Stimulated activated CD4-positive, alpha-beta T cell treated with anti-CD3 and anti-CD28 coated beads, TNF-alpha, amount 100 ng/mL, for 1 hour (primary cell): ENCODE measurements around the gene ZMYM1.
"Not testable (repeated sequence)": the region's sequence is repeated elsewhere in the genome, so short reads cannot be mapped to it uniquely, and the experiment has no call there.

Experiments
- DNase-seq, 3 donors: peaks; one replicate each; pipeline ENCODE4 v3.0.0-alpha.2; 2020; ENCODE audit warnings: low read depth in 3 of 3, low spot score in 1 of 3

ZMYM1 gene

GRCh38 chr1:35073265-35073811 is 5.8 kb upstream of the ZMYM1 start:
- DNase-seq, result no peak

GRCh38 chr1:35076426-35076825 is 2.8 kb upstream of the ZMYM1 start:
- not testable (repeated sequence) for DNase-seq

GRCh38 chr1:35080171-35080854 is 1.1 kb downstream of the ZMYM1 start:
- DNase-seq, result no peak

GRCh38 chr1:35085421-35085820 is 6.2 kb downstream of the ZMYM1 start:
- no peak for DNase-seq

- no peak for DNase-seq
These were observed 18.0 kb downstream of the ZMYM1 start for GRCh38 chr1:35097224-35097623.

GRCh38 chr1:35111106-35111505 is 31.9 kb downstream of the ZMYM1 start:
- DNase-seq, result no peak

GRCh38 chr1:35112668-35113067 is 33.5 kb downstream of the ZMYM1 start:
- no peak for DNase-seq

- no peak for DNase-seq
These were observed 36.5 kb downstream of the ZMYM1 start for GRCh38 chr1:35115459-35116383.

GRCh38 chr1:35120458-35121133 is 41.4 kb downstream of the ZMYM1 start:
- DNase-seq, result no peak

GRCh38 chr1:35122311-35122710 is 43.1 kb downstream of the ZMYM1 start:
- no peak for DNase-seq

GRCh38 chr1:35126546-35126945 is 47.4 kb downstream of the ZMYM1 start:
- no peak for DNase-seq

GRCh38 chr1:35129080-35129479 is 49.9 kb downstream of the ZMYM1 start:
- no peak for DNase-seq

GRCh38 chr1:35136780-35137179 is 57.6 kb downstream of the ZMYM1 start:
- no peak for DNase-seq

GRCh38 chr1:35137590-35137989 is 58.4 kb downstream of the ZMYM1 start:
- DNase-seq, result not testable (repeated sequence)

GRCh38 chr1:35142294-35142693 is 63.1 kb downstream of the ZMYM1 start:
- not testable (repeated sequence) for DNase-seq

GRCh38 chr1:35142728-35143127 is 63.5 kb downstream of the ZMYM1 start:
- DNase-seq, result not testable (repeated sequence)

GRCh38 chr1:35143737-35144508 is 64.7 kb downstream of the ZMYM1 start:
- no peak for DNase-seq

- DNase-seq, result not testable (repeated sequence)
These were observed 66.8 kb downstream of the ZMYM1 start for GRCh38 chr1:35145892-35146549.

GRCh38 chr1:35151220-35151619 is 72.0 kb downstream of the ZMYM1 start:
- DNase-seq, result no peak

- DNase-seq, result no peak
These were observed 85.7 kb downstream of the ZMYM1 start for GRCh38 chr1:35164893-35165292.
